RWPE1 (cell line): Measurements from ENCODE around the gene RHOBTB1.

ENCODE experiments used
- CTCF ChIA-PET: fragments of 350-600 bp; sonication (Branson Sonifier 250); formaldehyde crosslinking; extraction: SDS; loops from one replicate; lab custom pipeline; 2021; lab: Yijun Ruan, JAX
- POLR2A ChIA-PET: fragments of 400-600 bp; formaldehyde crosslinking; extraction: SDS; loops from one replicate; lab custom pipeline; 2020; ENCODE audit warnings: antibody characterized with exemption; ENCODE audit not compliant: low non-redundant PET; lab: Yijun Ruan, JAX
- DNase-seq: peaks from one replicate; pipeline ENCODE4 v3.0.0; 2012; ENCODE audit warnings: low spot score
- H3K27ac ChIP-seq: fragments of 450-650 bp; 2 replicates; pipeline ENCODE4 v1.5.1; 2017
- TF ChIP-seq, protein P1 (sequence below): fragments of 450-650 bp; conservative IDR thresholded peaks from 2 replicates; pipeline ENCODE4 v1.5.1; 2017; ENCODE audit warnings: low read depth, mild to moderate bottlenecking

The RHOBTB1 gene

GRCh38 chr10:60870416-60870728 lies 73.6 kb downstream of the RHOBTB1 start:
- H3K27ac ChIP-seq = no peak overlapping the region
- ChIA-PET POLR2A (no interaction called here), CTCF (no interaction called here)
- no peak for DNase-seq
- TF ChIP-seq, protein P1, sequence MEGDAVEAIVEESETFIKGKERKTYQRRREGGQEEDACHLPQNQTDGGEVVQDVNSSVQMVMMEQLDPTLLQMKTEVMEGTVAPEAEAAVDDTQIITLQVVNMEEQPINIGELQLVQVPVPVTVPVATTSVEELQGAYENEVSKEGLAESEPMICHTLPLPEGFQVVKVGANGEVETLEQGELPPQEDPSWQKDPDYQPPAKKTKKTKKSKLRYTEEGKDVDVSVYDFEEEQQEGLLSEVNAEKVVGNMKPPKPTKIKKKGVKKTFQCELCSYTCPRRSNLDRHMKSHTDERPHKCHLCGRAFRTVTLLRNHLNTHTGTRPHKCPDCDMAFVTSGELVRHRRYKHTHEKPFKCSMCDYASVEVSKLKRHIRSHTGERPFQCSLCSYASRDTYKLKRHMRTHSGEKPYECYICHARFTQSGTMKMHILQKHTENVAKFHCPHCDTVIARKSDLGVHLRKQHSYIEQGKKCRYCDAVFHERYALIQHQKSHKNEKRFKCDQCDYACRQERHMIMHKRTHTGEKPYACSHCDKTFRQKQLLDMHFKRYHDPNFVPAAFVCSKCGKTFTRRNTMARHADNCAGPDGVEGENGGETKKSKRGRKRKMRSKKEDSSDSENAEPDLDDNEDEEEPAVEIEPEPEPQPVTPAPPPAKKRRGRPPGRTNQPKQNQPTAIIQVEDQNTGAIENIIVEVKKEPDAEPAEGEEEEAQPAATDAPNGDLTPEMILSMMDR = no peak

- no peak for DNase-seq
- no peak overlapping the region for H3K27ac ChIP-seq
- TF ChIP-seq, protein P1 = no peak
- ChIA-PET POLR2A (no interaction called here), CTCF (no interaction called here)
Observed at GRCh38 chr10:60869652-60870415, 74.2 kb downstream of the RHOBTB1 start.

GRCh38 chr10:60868946-60869345 lies 75.0 kb downstream of the RHOBTB1 start:
- DNase-seq = no peak
- ChIA-PET CTCF (no interaction called here), POLR2A (no interaction called here)
- TF ChIP-seq, protein P1 = no peak
- H3K27ac ChIP-seq = no peak overlapping the region

- no peak for DNase-seq
- CTCF ChIA-PET = no interaction called here
- POLR2A ChIA-PET = no interaction called here
- H3K27ac ChIP-seq = no peak overlapping the region
- TF ChIP-seq, protein P1 = no peak
Observed at GRCh38 chr10:60865198-60865783, 78.7 kb downstream of the RHOBTB1 start.

- no peak for DNase-seq
- no peak overlapping the region for H3K27ac ChIP-seq
- ChIA-PET POLR2A (no interaction called here), CTCF (no interaction called here)
- TF ChIP-seq, protein P1 = no peak
Observed at GRCh38 chr10:60863796-60864195, 80.2 kb downstream of the RHOBTB1 start.

- ChIA-PET POLR2A (no interaction called here), CTCF (no interaction called here)
- TF ChIP-seq, protein P1 = no peak
- no peak overlapping the region for H3K27ac ChIP-seq
- no peak for DNase-seq
Observed at GRCh38 chr10:60862517-60862916, 81.5 kb downstream of the RHOBTB1 start.
